H9 (cell line): Measurements from ENCODE around the gene DNAJC2. TPM values are rescaled to one million over a fixed set of nuclear protein-coding genes. Genes with fewer than 3 reads are reported as not detected.
"Not testable (repeated sequence)": the region's sequence is repeated elsewhere in the genome, so short reads cannot be mapped to it uniquely, and the experiment has no call there.

Experiments
- DNase-seq: peaks from one replicate; pipeline ENCODE4 v3.0.0-alpha.2; 2017
- H2AFZ ChIP-seq: one replicate; pipeline ENCODE4 v1.6.1; 2013; ENCODE audit warnings: mild to moderate bottlenecking, low read length, control low read depth, moderate library complexity
- H2AK5ac ChIP-seq: 2 replicates; pipeline ENCODE4 v1.6.1; 2013; ENCODE audit warnings: low read length, control low read depth, mixed read lengths; ENCODE audit not compliant: insufficient read length
- H2BK120ac ChIP-seq: one replicate; pipeline ENCODE4 v1.6.1; 2013; ENCODE audit warnings: low read depth, mild to moderate bottlenecking, low read length, control low read depth, inconsistent platforms; ENCODE audit not compliant: poor library complexity, severe bottlenecking
- H2BK12ac ChIP-seq: 2 replicates; pipeline ENCODE4 v1.6.1; 2013; ENCODE audit warnings: low read length, control low read depth, mixed read lengths, low read depth; ENCODE audit not compliant: insufficient read length
- H2BK15ac ChIP-seq: 2 replicates; pipeline ENCODE4 v1.6.1; 2013; ENCODE audit warnings: low read depth, low read length, control low read depth
- H2BK20ac ChIP-seq: one replicate; pipeline ENCODE4 v1.6.1; 2013; ENCODE audit warnings: low read depth, mild to moderate bottlenecking, low read length, control low read depth, inconsistent platforms; ENCODE audit not compliant: poor library complexity, severe bottlenecking
- H2BK5ac ChIP-seq: 2 replicates; pipeline ENCODE4 v1.6.1; 2013; ENCODE audit warnings: low read length, control low read depth, mixed read lengths; ENCODE audit not compliant: insufficient read length
- H3K14ac ChIP-seq: 2 replicates; pipeline ENCODE4 v1.6.1; 2013; ENCODE audit warnings: low read length, control low read depth; ENCODE audit not compliant: insufficient read depth
- H3K18ac ChIP-seq: 2 replicates; pipeline ENCODE4 v1.6.1; 2013; ENCODE audit warnings: low read depth, mild to moderate bottlenecking, mixed read lengths, low read length, control low read depth; ENCODE audit not compliant: insufficient read length
- H3K23ac ChIP-seq: 2 replicates; pipeline ENCODE4 v1.6.1; 2013; ENCODE audit warnings: low read length, control low read depth, mixed read lengths, low read depth; ENCODE audit not compliant: insufficient read length
- H3K23me2 ChIP-seq: 2 replicates; pipeline ENCODE4 v1.6.1; 2013; ENCODE audit warnings: low read depth, mild to moderate bottlenecking, mixed read lengths, low read length, control low read depth; ENCODE audit not compliant: insufficient read length, poor library complexity, severe bottlenecking
- H3K27ac ChIP-seq: 2 replicates; pipeline ENCODE4 v1.5.1; 2013; ENCODE audit warnings: low read length, control low read depth, mixed read lengths, low read depth; ENCODE audit not compliant: insufficient read length
- H3K27me3 ChIP-seq: 2 replicates; pipeline ENCODE4 v1.6.1; 2013; ENCODE audit warnings: low read length, control low read depth, inconsistent platforms; ENCODE audit not compliant: insufficient read depth
- H3K4ac ChIP-seq: 2 replicates; pipeline ENCODE4 v1.6.1; 2013; ENCODE audit warnings: low read depth, mild to moderate bottlenecking, control low read depth, inconsistent platforms, low read length, moderate library complexity
- H3K4me1 ChIP-seq: 2 replicates; pipeline ENCODE4 v1.6.1; 2013; ENCODE audit warnings: low read length, control low read depth, inconsistent platforms; ENCODE audit not compliant: insufficient read depth
- H3K4me2 ChIP-seq: 2 replicates; pipeline ENCODE4 v1.6.1; 2013; ENCODE audit warnings: low read length, control low read depth, mixed read lengths; ENCODE audit not compliant: insufficient read length, insufficient read depth
- H3K56ac ChIP-seq: 2 replicates; pipeline ENCODE4 v1.6.1; 2013; ENCODE audit warnings: low read depth, mild to moderate bottlenecking, mixed read lengths, low read length, control low read depth; ENCODE audit not compliant: insufficient read length
- H3K79me1 ChIP-seq: 2 replicates; pipeline ENCODE4 v1.6.1; 2013; ENCODE audit warnings: low read depth, mild to moderate bottlenecking, moderate library complexity, low read length, control low read depth, inconsistent platforms; ENCODE audit not compliant: insufficient read depth, poor library complexity, severe bottlenecking
- H3K79me2 ChIP-seq: 2 replicates; pipeline ENCODE4 v1.6.1; 2013; ENCODE audit warnings: low read length, control low read depth, inconsistent platforms; ENCODE audit not compliant: insufficient read depth
- H3K9ac ChIP-seq: 2 replicates; pipeline ENCODE4 v1.6.1; 2013; ENCODE audit warnings: low read length, control low read depth, mixed read lengths; ENCODE audit not compliant: insufficient read length; ENCODE audit errors: extremely low read depth
- H3K9me3 ChIP-seq: one replicate; pipeline ENCODE4 v1.6.1; 2013; ENCODE audit warnings: low read depth, low read length, inconsistent platforms; ENCODE audit not compliant: control insufficient read depth
- H3T11ph ChIP-seq: one replicate; pipeline ENCODE4 v1.6.1; 2013; ENCODE audit warnings: mild to moderate bottlenecking, low read length, control low read depth, inconsistent platforms
- H4K20me1 ChIP-seq: one replicate; pipeline ENCODE4 v1.6.1; 2013; ENCODE audit not compliant: control insufficient read depth, insufficient read length, insufficient read depth
- H4K5ac ChIP-seq: 2 replicates; pipeline ENCODE4 v1.6.1; 2013; ENCODE audit warnings: low read depth, mild to moderate bottlenecking, mixed read lengths, low read length, control low read depth; ENCODE audit not compliant: insufficient read length
- H4K8ac ChIP-seq: replicated peaks from 2 replicates; pipeline ENCODE4 v1.6.1; 2013; ENCODE audit warnings: low read length, control low read depth, mixed read lengths, low read depth; ENCODE audit not compliant: insufficient read length
- H4K91ac ChIP-seq: 2 replicates; pipeline ENCODE4 v1.6.1; 2013; ENCODE audit warnings: low read depth, mild to moderate bottlenecking, moderate library complexity, mixed read lengths, low read length, control low read depth; ENCODE audit not compliant: insufficient read length
- H3K27ac Mint-ChIP-seq, 3 experiments: 2 replicates in 2 of 3; 3 replicates in 1 of 3; pipeline ENCODE4 v1.8.0; 2020 to 2021; ENCODE audit warnings: mixed read lengths in 3 of 3, mild to moderate bottlenecking in 1 of 3, moderate library complexity in 1 of 3
- H3K27me3 Mint-ChIP-seq: 2 replicates; pipeline ENCODE4 v1.8.0; 2021; ENCODE audit warnings: low read depth, mild to moderate bottlenecking, moderate library complexity, mixed read lengths
- H3K36me3 Mint-ChIP-seq, 3 experiments: 2 replicates in 2 of 3; 3 replicates in 1 of 3; pipeline ENCODE4 v1.8.0; 2020 to 2021; ENCODE audit warnings: low read depth in 3 of 3, mixed read lengths in 3 of 3; ENCODE audit not compliant: insufficient read depth in 1 of 3
- H3K4me1 Mint-ChIP-seq, 2 experiments: 2 replicates each; pipeline ENCODE4 v1.8.0; 2020; ENCODE audit warnings: mixed read lengths in 2 of 2
- H3K4me3 Mint-ChIP-seq, 2 experiments: 2 replicates in 1 of 2; 3 replicates in 1 of 2; pipeline ENCODE4 v1.8.0; 2020 to 2021; ENCODE audit warnings: mild to moderate bottlenecking in 2 of 2, mixed read lengths in 2 of 2, moderate library complexity in 1 of 2
- H3K9me3 Mint-ChIP-seq, 2 experiments: 2 replicates in 1 of 2; 3 replicates in 1 of 2; pipeline ENCODE4 v1.8.0; 2020; ENCODE audit warnings: mild to moderate bottlenecking in 2 of 2, mixed read lengths in 2 of 2, moderate library complexity in 1 of 2
- WGBS: extraction: QIAGEN DNeasy Blood & Tissue Kit; methylation state at CpG from one replicate; pipeline ENCODE4 v1.1.7; 2013; ENCODE audit warnings: missing lambda C conversion rate, low lambda C conversion rate, mixed read lengths; ENCODE audit not compliant: insufficient read length; ENCODE audit errors: extremely low coverage; 5-methylcytosine and 5-hydroxymethylcytosine counted together
- total RNA-seq: library from RNA; stranded (reverse); gene quantifications from 2 replicates; pipeline ENCODE4 v1.2.1, GENCODE V29; 2021
- TF ChIP-seq, protein P1 (sequence below): fragments of 200-600 bp; sonication (generic); conservative IDR thresholded peaks from 3 replicates; pipeline ENCODE4 v1.8.0; 2021; ENCODE audit warnings: antibody characterized with exemption, mild to moderate bottlenecking

Gene DNAJC2
- total RNA-seq, 1 experiment from 2014 or later, result 57.9 TPM

DNA sequence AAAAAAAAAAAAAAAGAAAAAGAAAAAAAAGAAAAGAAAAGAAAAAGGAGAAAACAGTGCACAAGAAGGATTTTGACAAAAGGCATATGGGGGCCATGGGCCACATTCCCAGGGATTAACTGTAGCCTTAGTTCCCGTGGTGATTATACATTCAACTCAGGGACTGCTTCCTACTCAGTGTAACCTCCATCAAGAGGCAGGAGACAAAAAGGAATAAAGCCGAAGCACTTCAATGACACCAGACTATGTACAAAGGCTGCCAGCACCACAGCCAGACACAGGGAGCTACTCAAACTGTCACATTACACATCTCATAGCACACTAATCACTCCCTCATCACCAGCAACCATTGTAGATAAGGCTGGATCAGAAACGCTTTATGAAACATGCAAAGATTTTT lies 52.4 kb downstream of the DNAJC2 start:
- peaks cover 23% of the 10 kb centered on the region for H3K27me3 Mint-ChIP-seq
- no peaks in the 10 kb centered on the region for H3K9me3 Mint-ChIP-seq
- Histone ChIP-seq H3K79me1 (no peaks in the 10 kb centered on the region), H2BK120ac (no peak overlapping the region), H3K4ac (no peak overlapping the region), H3K4me2 (no peak overlapping the region), H3K27me3 (no peaks in the 10 kb centered on the region), H2BK15ac (no peak overlapping the region), H3K9me3 (no peaks in the 10 kb centered on the region), H2AK5ac (no peak overlapping the region), H2BK12ac (no peak overlapping the region), H4K5ac (no peak overlapping the region), H4K20me1 (no peaks in the 10 kb centered on the region), H4K8ac (no peak overlapping the region), H3K27ac (no peak overlapping the region), H3K23ac (no peak overlapping the region), H3K14ac (no peak overlapping the region), H3K4me1 (no peaks in the 10 kb centered on the region), H3K9ac (no peak overlapping the region), H3T11ph (no peak overlapping the region), H2BK5ac (no peak overlapping the region), H3K23me2 (no peaks in the 10 kb centered on the region), H3K79me2 (no peaks in the 10 kb centered on the region), H4K91ac (no peak overlapping the region), H3K56ac (no peak overlapping the region), H2BK20ac (no peak overlapping the region), H2AFZ (no peak overlapping the region), H3K18ac (no peak overlapping the region)
- peaks cover 6 to 7% of the 10 kb centered on the region in 2 experiments for H3K4me1 Mint-ChIP-seq
- no peak overlapping the region for H3K4me3 Mint-ChIP-seq
- no peaks in the 10 kb centered on the region for H3K36me3 Mint-ChIP-seq
- WGBS, result no CpG with 5 or more reads among the region's 3 CpGs
- no peak for DNase-seq
- TF ChIP-seq, protein P1, sequence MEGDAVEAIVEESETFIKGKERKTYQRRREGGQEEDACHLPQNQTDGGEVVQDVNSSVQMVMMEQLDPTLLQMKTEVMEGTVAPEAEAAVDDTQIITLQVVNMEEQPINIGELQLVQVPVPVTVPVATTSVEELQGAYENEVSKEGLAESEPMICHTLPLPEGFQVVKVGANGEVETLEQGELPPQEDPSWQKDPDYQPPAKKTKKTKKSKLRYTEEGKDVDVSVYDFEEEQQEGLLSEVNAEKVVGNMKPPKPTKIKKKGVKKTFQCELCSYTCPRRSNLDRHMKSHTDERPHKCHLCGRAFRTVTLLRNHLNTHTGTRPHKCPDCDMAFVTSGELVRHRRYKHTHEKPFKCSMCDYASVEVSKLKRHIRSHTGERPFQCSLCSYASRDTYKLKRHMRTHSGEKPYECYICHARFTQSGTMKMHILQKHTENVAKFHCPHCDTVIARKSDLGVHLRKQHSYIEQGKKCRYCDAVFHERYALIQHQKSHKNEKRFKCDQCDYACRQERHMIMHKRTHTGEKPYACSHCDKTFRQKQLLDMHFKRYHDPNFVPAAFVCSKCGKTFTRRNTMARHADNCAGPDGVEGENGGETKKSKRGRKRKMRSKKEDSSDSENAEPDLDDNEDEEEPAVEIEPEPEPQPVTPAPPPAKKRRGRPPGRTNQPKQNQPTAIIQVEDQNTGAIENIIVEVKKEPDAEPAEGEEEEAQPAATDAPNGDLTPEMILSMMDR, result no peak
- H3K27ac Mint-ChIP-seq, result no peak overlapping the region

DNA sequence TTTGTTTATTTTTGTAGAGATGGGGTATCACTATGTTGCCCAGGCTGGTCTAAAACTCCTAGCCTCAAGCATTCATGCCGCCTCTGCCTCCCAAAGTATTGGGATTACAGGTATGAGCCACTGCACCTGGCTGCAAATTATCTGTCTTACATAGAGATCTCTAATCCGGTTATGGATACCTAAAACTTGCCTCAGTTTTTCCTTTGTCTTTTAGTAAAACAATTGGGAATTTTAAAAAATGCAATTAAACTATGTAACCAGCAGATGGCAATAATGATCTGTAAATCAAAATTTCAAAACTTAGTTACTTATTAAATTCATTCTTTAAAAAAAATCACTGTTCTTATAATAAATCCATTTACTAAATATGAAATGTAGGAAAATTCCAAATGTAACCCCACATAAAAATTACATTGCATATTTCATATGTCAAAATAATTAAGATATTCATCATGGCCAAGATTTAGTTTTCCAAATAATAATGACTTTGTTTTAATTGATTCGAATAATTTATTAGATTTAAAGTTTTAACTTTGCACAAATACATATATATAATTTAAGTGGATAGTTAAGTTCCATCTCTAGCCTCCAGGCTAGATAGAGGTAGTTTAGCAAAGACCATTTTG lies 61.7 kb downstream of the DNAJC2 start:
- not testable (repeated sequence) for H2BK15ac ChIP-seq, H3K79me2 ChIP-seq, H3T11ph ChIP-seq, H3K4ac ChIP-seq, H3K23ac ChIP-seq, H3K23me2 ChIP-seq, H2AFZ ChIP-seq, H3K9me3 ChIP-seq, H3K27ac ChIP-seq, DNase-seq, H4K91ac ChIP-seq, H4K8ac ChIP-seq, H2BK20ac ChIP-seq, H3K36me3 Mint-ChIP-seq, H2BK5ac ChIP-seq, H3K27ac Mint-ChIP-seq, H3K27me3 ChIP-seq, H3K4me3 Mint-ChIP-seq, H4K20me1 ChIP-seq, H2AK5ac ChIP-seq, H4K5ac ChIP-seq, H3K79me1 ChIP-seq, H3K9me3 Mint-ChIP-seq, H3K9ac ChIP-seq, H3K14ac ChIP-seq, H2BK12ac ChIP-seq, H3K18ac ChIP-seq, H3K56ac ChIP-seq, H3K4me1 ChIP-seq, H2BK120ac ChIP-seq, H3K4me2 ChIP-seq
- WGBS, result no CpG with 5 or more reads among the region's 3 CpGs
- Mint-ChIP-seq H3K4me1 (peaks cover 11 to 15% of the 10 kb centered on the region in 2 experiments), H3K27me3 (peaks cover 48% of the 10 kb centered on the region)
